Activated naive CD4-positive, alpha-beta T cell treated with anti-CD3 and anti-CD28 coated beads, Interleukin-2, amount 50 U/mL, for 16 hours (primary cell): ENCODE data around the gene STAG3.

ENCODE experiments used
- DNase-seq: peaks from one replicate; pipeline ENCODE4 v3.0.0-alpha.2; 2020

STAG3 gene

GRCh38 chr7:100156331-100157068 lies 21.2 kb upstream of the STAG3 start:
- DNase-seq: no peak

- DNase-seq: no peak
Observed at GRCh38 chr7:100157069-100157333, 20.7 kb upstream of the STAG3 start.

- no peak for DNase-seq
Observed at GRCh38 chr7:100157334-100158228, 20.1 kb upstream of the STAG3 start.

- peak; percentile 95 for DNase-seq
Observed at GRCh38 chr7:100158229-100159098, 19.3 kb upstream of the STAG3 start, which contains the start of gene TRAPPC14. Gene TRAPPC14, minus strand, starts transcription at chr7:100158723. Its CDS starts 224 bp downstream, at chr7:100158499.

- DNase-seq: no peak
Observed at GRCh38 chr7:100159099-100159623, 18.6 kb upstream of the STAG3 start.

GRCh38 chr7:100160067-100160466 lies 17.7 kb upstream of the STAG3 start:
- DNase-seq: no peak

GRCh38 chr7:100163006-100163531 lies 14.6 kb upstream of the STAG3 start:
- DNase-seq: no peak

- DNase-seq: no peak
Observed at GRCh38 chr7:100163871-100164270, 13.8 kb upstream of the STAG3 start.

- peak; percentile 48 for DNase-seq
Observed at GRCh38 chr7:100166317-100166940, 11.3 kb upstream of the STAG3 start.

GRCh38 chr7:100166970-100167911 lies 10.5 kb upstream of the STAG3 start:
- no peak for DNase-seq

- DNase-seq: no peak
Observed at GRCh38 chr7:100167912-100168323, 9.8 kb upstream of the STAG3 start.

GRCh38 chr7:100169147-100169850 lies 8.4 kb upstream of the STAG3 start:
- peak; percentile 44 for DNase-seq

GRCh38 chr7:100170101-100170897 lies 7.4 kb upstream of the STAG3 start:
- no peak for DNase-seq

GRCh38 chr7:100171087-100171681 lies 6.5 kb upstream of the STAG3 start:
- peak; percentile 37 for DNase-seq

- no peak for DNase-seq
Observed at GRCh38 chr7:100171840-100172239, 5.9 kb upstream of the STAG3 start.

GRCh38 chr7:100173806-100174495 lies 3.8 kb upstream of the STAG3 start:
- DNase-seq: no peak

- no peak for DNase-seq
Observed at GRCh38 chr7:100174582-100174981, 3.1 kb upstream of the STAG3 start.

GRCh38 chr7:100175296-100175935 lies 2.3 kb upstream of the STAG3 start:
- DNase-seq: no peak
